Right lobe of liver (tissue), 6 donors: ENCODE measurements around the gene IFT88. TPM values are rescaled to one million over a fixed set of nuclear protein-coding genes. Genes with fewer than 3 reads are reported as not detected.
A peak's percentile ranks its signal among the peaks of the same experiment; 100 is the strongest.

ENCODE experiments used
- ATAC-seq, 4 donors: fragments of 200-7000 bp; cut with Tn5 transposase; one replicate each; pipeline ENCODE4 v1.9.1; 2020; ENCODE audit warnings: mild to moderate bottlenecking in 4 of 4, moderate library complexity in 4 of 4
- DNase-seq, 3 donors: peaks; one replicate each; pipeline ENCODE4 v3.0.0-alpha.2; 2020
- H3K27ac ChIP-seq, 3 donors: fragments of 200-600 bp; one replicate each; pipeline ENCODE4 v1.8.0; 2022
- H3K27me3 ChIP-seq, 2 donors: fragments of 200-600 bp; one replicate each; pipeline ENCODE4 v1.8.0; 2022
- H3K36me3 ChIP-seq, 4 donors: fragments of 200-600 bp; sonication (generic) in 1 of 4; one replicate each; pipeline versions ENCODE4 v1.5.1 to v1.8.0; 2017 to 2022; ENCODE audit warnings: control low read depth in 1 of 4
- H3K4me1 ChIP-seq, 4 donors: fragments of 200-600 bp; sonication (generic) in 1 of 4; one replicate each; pipeline versions ENCODE4 v1.5.1 to v1.8.0; 2017 to 2022; ENCODE audit warnings: control low read depth in 1 of 4
- H3K4me3 ChIP-seq, 3 donors: fragments of 200-600 bp; one replicate each; pipeline ENCODE4 v1.8.0; 2022
- H3K9me3 ChIP-seq, 4 donors: fragments of 200-600 bp; sonication (generic) in 1 of 4; one replicate each; pipeline versions ENCODE4 v1.5.1 to v1.8.0; 2017 to 2022; ENCODE audit warnings: control low read depth in 1 of 4
- POLR2A ChIP-seq: fragments of 450-650 bp; IDR thresholded peaks from one replicate; pipeline ENCODE4 v1.6.1; 2017; ENCODE audit warnings: antibody characterized with exemption, mild to moderate bottlenecking
- WGBS: methylation state at CpG from one replicate; pipeline ENCODE4 v1.1.6; 2018; ENCODE audit warnings: low coverage, low lambda C conversion rate; ENCODE audit not compliant: insufficient coverage; ENCODE audit errors: missing lambda C conversion rate; 5-methylcytosine and 5-hydroxymethylcytosine counted together
- intact Hi-C, 2 donors: fragments of 100-400 bp; cut with DNase I; formaldehyde crosslinking; loops; one replicate each; pipeline versions ENCODE4 v1.11.2 to v1.14.1; 2022
- total RNA-seq, 6 experiments: library from RNA; depleted of rRNA in 2 of 6; stranded (reverse); fragments of >200 nt in 2 of 6; fragmentation: NEBNext Ultra II Directional in 3 of 6; extraction: Animal tissue kit (Norgen Biotek cat#: 25700) in 3 of 6; gene quantifications; one replicate each; pipeline versions ENCODE4 v1.1.0 to v1.2.4, GENCODE V29; 2016 to 2023
- TF ChIP-seq, protein P1 (sequence below), 4 donors: fragments of 200-600 bp in 3 of 4; fragments of 450-650 bp in 1 of 4; IDR thresholded peaks; one replicate each; pipeline versions ENCODE4 v1.5.1 to v1.8.0; 2016 to 2022; ENCODE audit warnings: antibody characterized with exemption in 4 of 4, mild to moderate bottlenecking in 2 of 4
- donor health status: DM: no; HTN: yes; CAD: no.
- donor health status: DM: no; HTN: no; CAD: no.
- donor health status: DM: no; HTN: no; CAD: no.
- donor health status: DM: no; HTN: yes; CAD: no.
- donor health status: DM: no; HTN: yes; CAD: no.

IFT88 gene
- total RNA-seq, 6 experiments from 2014 or later = 7.9 to 17.6 (median 11.8) TPM

DNA sequence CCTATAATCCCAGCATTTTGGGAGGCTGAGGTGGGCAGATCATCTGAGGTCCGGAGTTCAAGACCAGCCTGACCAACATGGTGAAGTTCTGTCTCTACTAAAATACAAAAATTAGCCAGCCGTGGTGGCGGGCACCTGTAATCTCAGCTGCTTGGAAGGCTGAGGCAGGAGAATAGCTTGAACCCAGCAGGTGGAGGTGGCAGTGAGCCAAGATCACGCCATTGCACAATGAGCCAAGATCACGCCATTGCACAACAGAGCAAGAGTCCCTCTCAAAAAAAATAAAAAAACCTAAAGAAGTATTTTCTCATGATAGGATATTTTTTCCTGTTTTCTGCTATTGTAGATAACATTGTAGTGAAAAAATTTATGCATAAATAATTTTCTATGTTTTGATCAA, 13.3 kb downstream of the IFT88 start:
- no peak overlapping the region for H3K4me3 ChIP-seq
- H3K27ac ChIP-seq = peak overlapping the region in 2 of 3 donors; percentile 42 to 61
- peak; percentile 70 to 87 (median 79) for ATAC-seq
- no peaks in the 10 kb centered on the region for H3K27me3 ChIP-seq
- peaks cover 0 to 27% (median 0%) of the 10 kb centered on the region in 4 donors for H3K4me1 ChIP-seq
- no peaks in the 10 kb centered on the region for H3K9me3 ChIP-seq
- 33% methylated on average over 5 of the region's 5 CpGs for WGBS
- peak; percentile 67 to 83 (median 77) for DNase-seq
- no peak for TF ChIP-seq POLR2A
- TF ChIP-seq, protein P1, sequence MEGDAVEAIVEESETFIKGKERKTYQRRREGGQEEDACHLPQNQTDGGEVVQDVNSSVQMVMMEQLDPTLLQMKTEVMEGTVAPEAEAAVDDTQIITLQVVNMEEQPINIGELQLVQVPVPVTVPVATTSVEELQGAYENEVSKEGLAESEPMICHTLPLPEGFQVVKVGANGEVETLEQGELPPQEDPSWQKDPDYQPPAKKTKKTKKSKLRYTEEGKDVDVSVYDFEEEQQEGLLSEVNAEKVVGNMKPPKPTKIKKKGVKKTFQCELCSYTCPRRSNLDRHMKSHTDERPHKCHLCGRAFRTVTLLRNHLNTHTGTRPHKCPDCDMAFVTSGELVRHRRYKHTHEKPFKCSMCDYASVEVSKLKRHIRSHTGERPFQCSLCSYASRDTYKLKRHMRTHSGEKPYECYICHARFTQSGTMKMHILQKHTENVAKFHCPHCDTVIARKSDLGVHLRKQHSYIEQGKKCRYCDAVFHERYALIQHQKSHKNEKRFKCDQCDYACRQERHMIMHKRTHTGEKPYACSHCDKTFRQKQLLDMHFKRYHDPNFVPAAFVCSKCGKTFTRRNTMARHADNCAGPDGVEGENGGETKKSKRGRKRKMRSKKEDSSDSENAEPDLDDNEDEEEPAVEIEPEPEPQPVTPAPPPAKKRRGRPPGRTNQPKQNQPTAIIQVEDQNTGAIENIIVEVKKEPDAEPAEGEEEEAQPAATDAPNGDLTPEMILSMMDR (IDR thresholded peaks at IDR 0.05) = no peak
- peaks cover 0 to 4% (median 0%) of the 10 kb centered on the region in 4 donors for H3K36me3 ChIP-seq
- intact Hi-C loops = no loop called here

DNA sequence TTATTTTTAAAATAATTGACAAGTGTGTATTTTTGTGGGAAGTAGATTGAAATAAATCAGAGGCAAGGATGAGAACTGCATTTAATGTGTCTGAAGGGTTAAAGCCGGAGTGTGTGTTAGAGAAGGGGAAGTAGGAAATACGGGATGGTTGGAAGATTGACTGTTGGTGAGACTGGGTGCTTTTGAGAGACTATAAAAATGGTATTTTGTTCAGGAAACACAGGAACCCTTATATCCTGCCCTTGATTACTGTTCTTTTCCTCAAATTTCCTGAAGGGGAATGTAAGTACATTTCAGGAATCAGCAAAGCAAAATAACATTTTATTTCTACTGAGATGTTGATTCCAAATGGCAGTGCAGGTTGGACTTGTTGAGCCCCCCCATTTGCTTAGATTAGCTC, 15.1 kb downstream of the IFT88 start:
- Histone ChIP-seq H3K4me3 (no peak overlapping the region), H3K9me3 (no peaks in the 10 kb centered on the region), H3K4me1 (peaks cover 0 to 28% (median 0%) of the 10 kb centered on the region in 4 donors), H3K27me3 (no peaks in the 10 kb centered on the region), H3K27ac (no peak overlapping the region), H3K36me3 (peaks cover 0 to 4% (median 0%) of the 10 kb centered on the region in 4 donors)
- no peak for DNase-seq
- intact Hi-C loops = no loop called here
- WGBS = 55% methylated on average over 2 of the region's 2 CpGs
- no peak for ATAC-seq
- no peak for TF ChIP-seq POLR2A
- TF ChIP-seq, protein P1 (IDR thresholded peaks at IDR 0.05) = no peak

DNA sequence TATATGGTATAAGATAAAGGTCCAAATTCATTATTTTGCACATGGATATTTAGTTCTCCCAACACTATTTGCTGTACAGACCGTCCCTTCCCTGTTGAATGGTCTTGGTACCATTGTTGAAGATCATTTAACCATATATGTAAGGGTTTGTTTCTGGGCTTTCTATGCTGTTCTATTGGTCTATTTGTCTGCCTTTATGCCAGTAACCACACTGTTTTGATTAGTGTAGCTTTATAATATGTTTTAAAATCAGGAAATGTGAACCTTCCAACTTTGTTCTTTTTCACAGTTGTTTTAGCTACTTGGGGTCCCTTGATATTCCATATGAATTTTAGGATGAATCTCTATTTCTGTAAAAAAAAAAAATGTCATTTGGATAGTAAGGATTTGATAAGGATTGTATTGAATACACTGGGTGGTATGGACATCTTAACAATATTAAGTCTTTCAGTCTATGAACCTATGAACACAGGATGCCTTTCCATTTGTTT, 16.9 kb downstream of the IFT88 start:
- ATAC-seq (no peak), DNase-seq (no peak)
- Histone ChIP-seq H3K4me3 (no peak overlapping the region), H3K4me1 (peaks cover 0 to 28% (median 0%) of the 10 kb centered on the region in 4 donors), H3K36me3 (peaks cover 0 to 4% (median 0%) of the 10 kb centered on the region in 4 donors), H3K27ac (no peak overlapping the region), H3K27me3 (no peaks in the 10 kb centered on the region), H3K9me3 (no peaks in the 10 kb centered on the region)
- intact Hi-C loops = no loop called here
- 100% methylated on average over 1 of the region's 1 CpG for WGBS
- no peak for TF ChIP-seq POLR2A
- TF ChIP-seq, protein P1 (IDR thresholded peaks at IDR 0.05) = no peak

DNA sequence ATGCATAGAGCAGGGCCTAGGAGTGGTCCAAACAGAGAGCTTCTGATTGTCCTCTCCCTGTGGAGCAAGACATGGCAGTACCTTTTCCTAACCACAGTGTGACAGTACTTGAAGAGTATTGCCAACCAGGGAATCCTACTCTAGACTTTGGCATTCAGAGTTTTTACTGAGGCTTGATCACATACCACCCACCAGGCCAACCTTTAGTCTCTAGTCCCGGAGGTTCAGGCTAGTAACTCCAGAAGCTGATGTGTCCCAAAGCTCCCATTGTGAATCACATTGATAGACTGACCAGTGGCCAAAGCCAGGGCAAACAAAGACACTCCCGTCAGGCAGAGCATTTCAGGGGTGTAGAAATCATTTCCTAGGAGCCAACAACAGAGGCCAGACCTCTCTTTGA, 18.4 kb downstream of the IFT88 start:
- TF ChIP-seq POLR2A = no peak
- TF ChIP-seq, protein P1 (IDR thresholded peaks at IDR 0.05) = peak in 1 of 4 donors; percentile 40
- no peak overlapping the region for H3K4me3 ChIP-seq
- H3K9me3 ChIP-seq = no peaks in the 10 kb centered on the region
- H3K27ac ChIP-seq = peak overlapping the region in 1 of 3 donors; percentile 17
- DNase-seq = peak in 1 of 3 donors; percentile 70
- WGBS = 50% methylated on average over 1 of the region's 2 CpGs
- no peaks in the 10 kb centered on the region for H3K27me3 ChIP-seq
- H3K4me1 ChIP-seq = peaks cover 0 to 18% (median 0%) of the 10 kb centered on the region in 4 donors
- ATAC-seq = peak; percentile 88 to 95 (median 91)
- H3K36me3 ChIP-seq = peaks cover 0 to 4% (median 0%) of the 10 kb centered on the region in 4 donors
- intact Hi-C loops = no loop called here
